22Rv1 (cell line): ENCODE results near the gene PLEKHA5.

Source experiments
- ZFX ChIP-seq: fragments of 450-650 bp; IDR thresholded peaks from 2 replicates; pipeline ENCODE4 v1.6.1; 2017; ENCODE audit warnings: antibody characterized with exemption, borderline replicate concordance
- TF ChIP-seq, protein P1 (sequence below): fragments of 450-650 bp; IDR thresholded peaks from 2 replicates; pipeline ENCODE4 v1.5.1; 2017; ENCODE audit warnings: mild to moderate bottlenecking

DNA sequence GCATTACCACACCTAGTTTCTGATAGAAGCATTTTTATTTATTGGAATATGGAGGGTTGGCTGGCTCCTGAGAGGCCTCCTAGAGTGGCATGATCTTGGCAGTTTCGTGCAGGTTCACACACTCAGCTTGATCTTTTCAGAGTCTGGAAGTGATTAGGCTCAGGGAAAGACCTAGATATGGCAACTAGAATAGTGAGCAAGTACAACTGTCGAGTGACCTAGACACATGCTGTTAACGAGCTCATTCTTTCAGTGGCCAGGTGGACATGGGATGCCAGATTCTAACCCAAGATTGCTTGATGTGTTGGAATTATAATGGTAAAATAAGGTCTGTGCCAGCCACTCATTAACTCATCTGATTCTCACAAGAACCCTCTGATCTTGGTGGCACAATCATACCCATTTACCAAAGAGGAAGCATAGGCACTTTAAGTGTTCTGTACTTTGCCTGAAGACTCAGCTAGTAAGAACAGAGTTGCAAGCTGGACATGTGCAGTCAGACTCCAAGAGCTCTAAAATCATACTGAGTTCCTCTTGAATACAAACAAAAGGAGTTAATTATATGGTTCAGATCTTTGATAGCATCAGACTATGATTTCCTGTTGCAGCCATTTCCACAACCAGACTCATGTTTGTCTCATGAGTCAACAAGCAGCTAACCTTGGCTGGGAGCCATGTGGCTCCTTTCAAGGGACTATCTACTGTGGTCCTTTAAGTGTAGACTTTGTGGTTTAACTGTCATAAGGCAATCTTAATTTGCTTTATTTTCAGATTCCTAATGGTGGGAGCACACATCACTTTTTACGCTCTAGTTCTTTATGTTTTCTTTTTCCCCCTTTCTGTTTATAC is 144.2 kb downstream of the PLEKHA5 start:
- TF ChIP-seq, protein P1, sequence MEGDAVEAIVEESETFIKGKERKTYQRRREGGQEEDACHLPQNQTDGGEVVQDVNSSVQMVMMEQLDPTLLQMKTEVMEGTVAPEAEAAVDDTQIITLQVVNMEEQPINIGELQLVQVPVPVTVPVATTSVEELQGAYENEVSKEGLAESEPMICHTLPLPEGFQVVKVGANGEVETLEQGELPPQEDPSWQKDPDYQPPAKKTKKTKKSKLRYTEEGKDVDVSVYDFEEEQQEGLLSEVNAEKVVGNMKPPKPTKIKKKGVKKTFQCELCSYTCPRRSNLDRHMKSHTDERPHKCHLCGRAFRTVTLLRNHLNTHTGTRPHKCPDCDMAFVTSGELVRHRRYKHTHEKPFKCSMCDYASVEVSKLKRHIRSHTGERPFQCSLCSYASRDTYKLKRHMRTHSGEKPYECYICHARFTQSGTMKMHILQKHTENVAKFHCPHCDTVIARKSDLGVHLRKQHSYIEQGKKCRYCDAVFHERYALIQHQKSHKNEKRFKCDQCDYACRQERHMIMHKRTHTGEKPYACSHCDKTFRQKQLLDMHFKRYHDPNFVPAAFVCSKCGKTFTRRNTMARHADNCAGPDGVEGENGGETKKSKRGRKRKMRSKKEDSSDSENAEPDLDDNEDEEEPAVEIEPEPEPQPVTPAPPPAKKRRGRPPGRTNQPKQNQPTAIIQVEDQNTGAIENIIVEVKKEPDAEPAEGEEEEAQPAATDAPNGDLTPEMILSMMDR: no peak
- no peak for TF ChIP-seq ZFX
